Measurements from ENCODE around the gene BTC.

GRCh38 chr4:74755486-74755885, 38.8 kb downstream of the BTC start:
- TF ChIP-seq POLR2A (IDR thresholded peaks at IDR 0.05): no peak
- TF ChIP-seq, protein P1, sequence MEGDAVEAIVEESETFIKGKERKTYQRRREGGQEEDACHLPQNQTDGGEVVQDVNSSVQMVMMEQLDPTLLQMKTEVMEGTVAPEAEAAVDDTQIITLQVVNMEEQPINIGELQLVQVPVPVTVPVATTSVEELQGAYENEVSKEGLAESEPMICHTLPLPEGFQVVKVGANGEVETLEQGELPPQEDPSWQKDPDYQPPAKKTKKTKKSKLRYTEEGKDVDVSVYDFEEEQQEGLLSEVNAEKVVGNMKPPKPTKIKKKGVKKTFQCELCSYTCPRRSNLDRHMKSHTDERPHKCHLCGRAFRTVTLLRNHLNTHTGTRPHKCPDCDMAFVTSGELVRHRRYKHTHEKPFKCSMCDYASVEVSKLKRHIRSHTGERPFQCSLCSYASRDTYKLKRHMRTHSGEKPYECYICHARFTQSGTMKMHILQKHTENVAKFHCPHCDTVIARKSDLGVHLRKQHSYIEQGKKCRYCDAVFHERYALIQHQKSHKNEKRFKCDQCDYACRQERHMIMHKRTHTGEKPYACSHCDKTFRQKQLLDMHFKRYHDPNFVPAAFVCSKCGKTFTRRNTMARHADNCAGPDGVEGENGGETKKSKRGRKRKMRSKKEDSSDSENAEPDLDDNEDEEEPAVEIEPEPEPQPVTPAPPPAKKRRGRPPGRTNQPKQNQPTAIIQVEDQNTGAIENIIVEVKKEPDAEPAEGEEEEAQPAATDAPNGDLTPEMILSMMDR (IDR thresholded peaks at IDR 0.05): no peak
